H9 (cell line): Measurements from ENCODE around the gene PLEKHJ1. TPM values are rescaled to one million over a fixed set of nuclear protein-coding genes. Genes with fewer than 3 reads are reported as not detected.
A peak's percentile ranks its signal among the peaks of the same experiment; 100 is the strongest.

ENCODE experiments used
- DNase-seq: peaks from one replicate; pipeline ENCODE4 v3.0.0-alpha.2; 2017
- H2AFZ ChIP-seq: one replicate; pipeline ENCODE4 v1.6.1; 2013; ENCODE audit warnings: mild to moderate bottlenecking, low read length, control low read depth, moderate library complexity
- H2AK5ac ChIP-seq: 2 replicates; pipeline ENCODE4 v1.6.1; 2013; ENCODE audit warnings: low read length, control low read depth, mixed read lengths; ENCODE audit not compliant: insufficient read length
- H2BK120ac ChIP-seq: one replicate; pipeline ENCODE4 v1.6.1; 2013; ENCODE audit warnings: low read depth, mild to moderate bottlenecking, low read length, control low read depth, inconsistent platforms; ENCODE audit not compliant: poor library complexity, severe bottlenecking
- H2BK12ac ChIP-seq: 2 replicates; pipeline ENCODE4 v1.6.1; 2013; ENCODE audit warnings: low read length, control low read depth, mixed read lengths, low read depth; ENCODE audit not compliant: insufficient read length
- H2BK15ac ChIP-seq: 2 replicates; pipeline ENCODE4 v1.6.1; 2013; ENCODE audit warnings: low read depth, low read length, control low read depth
- H2BK20ac ChIP-seq: one replicate; pipeline ENCODE4 v1.6.1; 2013; ENCODE audit warnings: low read depth, mild to moderate bottlenecking, low read length, control low read depth, inconsistent platforms; ENCODE audit not compliant: poor library complexity, severe bottlenecking
- H2BK5ac ChIP-seq: 2 replicates; pipeline ENCODE4 v1.6.1; 2013; ENCODE audit warnings: low read length, control low read depth, mixed read lengths; ENCODE audit not compliant: insufficient read length
- H3K14ac ChIP-seq: 2 replicates; pipeline ENCODE4 v1.6.1; 2013; ENCODE audit warnings: low read length, control low read depth; ENCODE audit not compliant: insufficient read depth
- H3K18ac ChIP-seq: 2 replicates; pipeline ENCODE4 v1.6.1; 2013; ENCODE audit warnings: low read depth, mild to moderate bottlenecking, mixed read lengths, low read length, control low read depth; ENCODE audit not compliant: insufficient read length
- H3K23ac ChIP-seq: 2 replicates; pipeline ENCODE4 v1.6.1; 2013; ENCODE audit warnings: low read length, control low read depth, mixed read lengths, low read depth; ENCODE audit not compliant: insufficient read length
- H3K23me2 ChIP-seq: 2 replicates; pipeline ENCODE4 v1.6.1; 2013; ENCODE audit warnings: low read depth, mild to moderate bottlenecking, mixed read lengths, low read length, control low read depth; ENCODE audit not compliant: insufficient read length, poor library complexity, severe bottlenecking
- H3K27ac ChIP-seq: 2 replicates; pipeline ENCODE4 v1.5.1; 2013; ENCODE audit warnings: low read length, control low read depth, mixed read lengths, low read depth; ENCODE audit not compliant: insufficient read length
- H3K27me3 ChIP-seq: 2 replicates; pipeline ENCODE4 v1.6.1; 2013; ENCODE audit warnings: low read length, control low read depth, inconsistent platforms; ENCODE audit not compliant: insufficient read depth
- H3K4ac ChIP-seq: 2 replicates; pipeline ENCODE4 v1.6.1; 2013; ENCODE audit warnings: low read depth, mild to moderate bottlenecking, control low read depth, inconsistent platforms, low read length, moderate library complexity
- H3K4me1 ChIP-seq: 2 replicates; pipeline ENCODE4 v1.6.1; 2013; ENCODE audit warnings: low read length, control low read depth, inconsistent platforms; ENCODE audit not compliant: insufficient read depth
- H3K4me2 ChIP-seq: 2 replicates; pipeline ENCODE4 v1.6.1; 2013; ENCODE audit warnings: low read length, control low read depth, mixed read lengths; ENCODE audit not compliant: insufficient read length, insufficient read depth
- H3K56ac ChIP-seq: 2 replicates; pipeline ENCODE4 v1.6.1; 2013; ENCODE audit warnings: low read depth, mild to moderate bottlenecking, mixed read lengths, low read length, control low read depth; ENCODE audit not compliant: insufficient read length
- H3K79me1 ChIP-seq: 2 replicates; pipeline ENCODE4 v1.6.1; 2013; ENCODE audit warnings: low read depth, mild to moderate bottlenecking, moderate library complexity, low read length, control low read depth, inconsistent platforms; ENCODE audit not compliant: insufficient read depth, poor library complexity, severe bottlenecking
- H3K79me2 ChIP-seq: 2 replicates; pipeline ENCODE4 v1.6.1; 2013; ENCODE audit warnings: low read length, control low read depth, inconsistent platforms; ENCODE audit not compliant: insufficient read depth
- H3K9ac ChIP-seq: 2 replicates; pipeline ENCODE4 v1.6.1; 2013; ENCODE audit warnings: low read length, control low read depth, mixed read lengths; ENCODE audit not compliant: insufficient read length; ENCODE audit errors: extremely low read depth
- H3K9me3 ChIP-seq: one replicate; pipeline ENCODE4 v1.6.1; 2013; ENCODE audit warnings: low read depth, low read length, inconsistent platforms; ENCODE audit not compliant: control insufficient read depth
- H3T11ph ChIP-seq: one replicate; pipeline ENCODE4 v1.6.1; 2013; ENCODE audit warnings: mild to moderate bottlenecking, low read length, control low read depth, inconsistent platforms
- H4K20me1 ChIP-seq: one replicate; pipeline ENCODE4 v1.6.1; 2013; ENCODE audit not compliant: control insufficient read depth, insufficient read length, insufficient read depth
- H4K5ac ChIP-seq: 2 replicates; pipeline ENCODE4 v1.6.1; 2013; ENCODE audit warnings: low read depth, mild to moderate bottlenecking, mixed read lengths, low read length, control low read depth; ENCODE audit not compliant: insufficient read length
- H4K8ac ChIP-seq: replicated peaks from 2 replicates; pipeline ENCODE4 v1.6.1; 2013; ENCODE audit warnings: low read length, control low read depth, mixed read lengths, low read depth; ENCODE audit not compliant: insufficient read length
- H4K91ac ChIP-seq: 2 replicates; pipeline ENCODE4 v1.6.1; 2013; ENCODE audit warnings: low read depth, mild to moderate bottlenecking, moderate library complexity, mixed read lengths, low read length, control low read depth; ENCODE audit not compliant: insufficient read length
- H3K27ac Mint-ChIP-seq, 3 experiments: 2 replicates in 2 of 3; 3 replicates in 1 of 3; pipeline ENCODE4 v1.8.0; 2020 to 2021; ENCODE audit warnings: mixed read lengths in 3 of 3, mild to moderate bottlenecking in 1 of 3, moderate library complexity in 1 of 3
- H3K27me3 Mint-ChIP-seq: 2 replicates; pipeline ENCODE4 v1.8.0; 2021; ENCODE audit warnings: low read depth, mild to moderate bottlenecking, moderate library complexity, mixed read lengths
- H3K36me3 Mint-ChIP-seq, 3 experiments: 2 replicates in 2 of 3; 3 replicates in 1 of 3; pipeline ENCODE4 v1.8.0; 2020 to 2021; ENCODE audit warnings: low read depth in 3 of 3, mixed read lengths in 3 of 3; ENCODE audit not compliant: insufficient read depth in 1 of 3
- H3K4me1 Mint-ChIP-seq, 2 experiments: 2 replicates each; pipeline ENCODE4 v1.8.0; 2020; ENCODE audit warnings: mixed read lengths in 2 of 2
- H3K4me3 Mint-ChIP-seq, 2 experiments: 2 replicates in 1 of 2; 3 replicates in 1 of 2; pipeline ENCODE4 v1.8.0; 2020 to 2021; ENCODE audit warnings: mild to moderate bottlenecking in 2 of 2, mixed read lengths in 2 of 2, moderate library complexity in 1 of 2
- H3K9me3 Mint-ChIP-seq, 2 experiments: 2 replicates in 1 of 2; 3 replicates in 1 of 2; pipeline ENCODE4 v1.8.0; 2020; ENCODE audit warnings: mild to moderate bottlenecking in 2 of 2, mixed read lengths in 2 of 2, moderate library complexity in 1 of 2
- WGBS: extraction: QIAGEN DNeasy Blood & Tissue Kit; methylation state at CpG from one replicate; pipeline ENCODE4 v1.1.7; 2013; ENCODE audit warnings: missing lambda C conversion rate, low lambda C conversion rate, mixed read lengths; ENCODE audit not compliant: insufficient read length; ENCODE audit errors: extremely low coverage; 5-methylcytosine and 5-hydroxymethylcytosine counted together
- total RNA-seq: library from RNA; stranded (reverse); gene quantifications from 2 replicates; pipeline ENCODE4 v1.2.1, GENCODE V29; 2021
- TF ChIP-seq, protein P1 (sequence below): fragments of 200-600 bp; sonication (generic); conservative IDR thresholded peaks from 3 replicates; pipeline ENCODE4 v1.8.0; 2021; ENCODE audit warnings: antibody characterized with exemption, mild to moderate bottlenecking

Gene PLEKHJ1
- total RNA-seq, 1 experiment from 2014 or later: 139 TPM

DNA sequence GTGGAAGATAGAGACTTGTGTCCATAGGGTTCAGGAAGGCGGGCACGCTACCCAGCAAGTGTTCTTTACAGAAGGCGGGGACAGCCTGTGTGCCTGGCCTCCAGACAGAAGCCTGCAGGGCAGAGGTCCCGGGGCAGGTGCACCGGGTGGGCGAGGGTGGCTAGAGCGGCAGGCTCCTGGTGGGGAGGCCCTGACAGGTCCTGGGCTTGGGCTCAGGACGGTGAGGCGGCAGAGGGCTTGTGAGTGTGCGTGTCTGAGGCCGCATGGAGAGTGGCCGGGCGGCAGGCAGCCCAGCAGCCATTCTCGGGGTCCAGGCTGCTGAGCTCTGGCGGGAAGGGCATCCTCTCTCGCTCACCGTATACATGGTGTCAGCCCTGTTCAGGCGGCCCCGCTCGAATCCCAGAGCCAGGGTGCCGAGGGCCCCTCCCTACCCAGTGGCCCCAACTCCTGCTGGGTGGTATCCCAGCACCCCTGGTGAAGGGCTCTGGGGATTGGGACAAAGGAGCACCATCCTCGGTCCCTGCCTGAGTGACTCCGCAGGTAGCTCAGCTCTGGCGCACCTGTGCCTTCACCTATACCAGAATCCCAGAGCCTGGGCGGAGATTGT, 10.0 kb upstream of the PLEKHJ1 start:
- Histone ChIP-seq H2BK5ac (no peak overlapping the region), H2BK20ac (no peak overlapping the region), H3K23ac (no peak overlapping the region), H3K56ac (no peak overlapping the region), H3K79me1 (peaks cover 12% of the 10 kb centered on the region), H3K4me2 (no peak overlapping the region), H2AK5ac (no peak overlapping the region), H2BK120ac (no peak overlapping the region), H4K8ac (no peak overlapping the region), H3K27ac (no peak overlapping the region), H3K27me3 (no peaks in the 10 kb centered on the region), H3K4ac (no peak overlapping the region), H3K9ac (no peak overlapping the region), H3K9me3 (no peaks in the 10 kb centered on the region), H4K20me1 (peaks cover 1% of the 10 kb centered on the region), H3K4me1 (no peaks in the 10 kb centered on the region), H3K14ac (no peak overlapping the region), H3K23me2 (no peaks in the 10 kb centered on the region), H2AFZ (no peak overlapping the region), H2BK12ac (no peak overlapping the region), H3K18ac (no peak overlapping the region), H2BK15ac (no peak overlapping the region), H4K5ac (no peak overlapping the region), H4K91ac (no peak overlapping the region), H3T11ph (no peak overlapping the region), H3K79me2 (peaks cover 15% of the 10 kb centered on the region; the same call in 1 of the 2 replicates)
- DNase-seq: no peak
- H3K27ac Mint-ChIP-seq: peak overlapping the region in 1 of 3 experiments; percentile 52; a peak in 1 of 7 replicates
- peaks cover 16 to 42% (median 39%) of the 10 kb centered on the region in 3 experiments; a peak in 6 of 7 replicates for H3K36me3 Mint-ChIP-seq
- TF ChIP-seq, protein P1, sequence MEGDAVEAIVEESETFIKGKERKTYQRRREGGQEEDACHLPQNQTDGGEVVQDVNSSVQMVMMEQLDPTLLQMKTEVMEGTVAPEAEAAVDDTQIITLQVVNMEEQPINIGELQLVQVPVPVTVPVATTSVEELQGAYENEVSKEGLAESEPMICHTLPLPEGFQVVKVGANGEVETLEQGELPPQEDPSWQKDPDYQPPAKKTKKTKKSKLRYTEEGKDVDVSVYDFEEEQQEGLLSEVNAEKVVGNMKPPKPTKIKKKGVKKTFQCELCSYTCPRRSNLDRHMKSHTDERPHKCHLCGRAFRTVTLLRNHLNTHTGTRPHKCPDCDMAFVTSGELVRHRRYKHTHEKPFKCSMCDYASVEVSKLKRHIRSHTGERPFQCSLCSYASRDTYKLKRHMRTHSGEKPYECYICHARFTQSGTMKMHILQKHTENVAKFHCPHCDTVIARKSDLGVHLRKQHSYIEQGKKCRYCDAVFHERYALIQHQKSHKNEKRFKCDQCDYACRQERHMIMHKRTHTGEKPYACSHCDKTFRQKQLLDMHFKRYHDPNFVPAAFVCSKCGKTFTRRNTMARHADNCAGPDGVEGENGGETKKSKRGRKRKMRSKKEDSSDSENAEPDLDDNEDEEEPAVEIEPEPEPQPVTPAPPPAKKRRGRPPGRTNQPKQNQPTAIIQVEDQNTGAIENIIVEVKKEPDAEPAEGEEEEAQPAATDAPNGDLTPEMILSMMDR: no peak
- peaks cover 1 to 5% of the 10 kb centered on the region in 2 experiments for H3K4me1 Mint-ChIP-seq
- H3K27me3 Mint-ChIP-seq: no peaks in the 10 kb centered on the region; the same call in 1 of the 2 replicates
- WGBS: no CpG with 5 or more reads among the region's 25 CpGs
- H3K4me3 Mint-ChIP-seq: no peak overlapping the region
- H3K9me3 Mint-ChIP-seq: no peaks in the 10 kb centered on the region
